GM12864 (cell line): ENCODE measurements around the gene ZNF789.

Experiments
- DNase-seq: peaks from one replicate; pipeline ENCODE4 v3.0.0-alpha.2; 2011; ENCODE audit warnings: low read depth
- H3K4me3 ChIP-seq: 2 replicates; pipeline ENCODE4 v1.5.1; 2011; ENCODE audit warnings: mild to moderate bottlenecking, low read depth, low read length, control low read depth
- CTCF ChIP-seq: IDR thresholded peaks from 2 replicates; pipeline ENCODE4 v1.5.1; 2011; ENCODE audit warnings: low read depth, mild to moderate bottlenecking, moderate library complexity, low read length, control low read depth, inconsistent platforms; ENCODE audit errors: missing control alignments

Gene ZNF789

DNA sequence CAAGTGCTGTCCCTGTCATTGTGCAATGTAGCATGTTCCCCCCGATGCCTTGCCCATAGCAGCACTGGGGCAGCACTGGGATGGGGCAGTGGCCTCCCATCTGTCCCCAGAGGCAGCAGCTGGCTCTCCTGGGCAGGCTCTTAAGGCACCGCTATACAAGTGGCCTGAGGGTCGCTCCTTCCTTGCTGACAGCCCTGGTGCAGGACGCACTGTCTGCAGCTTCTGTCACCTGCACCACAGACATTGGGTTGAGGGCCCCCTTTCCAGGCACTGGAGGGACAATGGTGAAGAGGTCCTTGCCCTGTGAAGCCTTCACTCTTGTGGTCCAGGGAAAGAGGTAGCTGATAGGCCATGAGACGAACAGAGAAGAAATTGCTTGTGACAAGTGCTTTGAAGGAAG, 23.4 kb upstream of the ZNF789 start:
- no peak for TF ChIP-seq CTCF
- DNase-seq: no peak
- H3K4me3 ChIP-seq: no peak overlapping the region

DNA sequence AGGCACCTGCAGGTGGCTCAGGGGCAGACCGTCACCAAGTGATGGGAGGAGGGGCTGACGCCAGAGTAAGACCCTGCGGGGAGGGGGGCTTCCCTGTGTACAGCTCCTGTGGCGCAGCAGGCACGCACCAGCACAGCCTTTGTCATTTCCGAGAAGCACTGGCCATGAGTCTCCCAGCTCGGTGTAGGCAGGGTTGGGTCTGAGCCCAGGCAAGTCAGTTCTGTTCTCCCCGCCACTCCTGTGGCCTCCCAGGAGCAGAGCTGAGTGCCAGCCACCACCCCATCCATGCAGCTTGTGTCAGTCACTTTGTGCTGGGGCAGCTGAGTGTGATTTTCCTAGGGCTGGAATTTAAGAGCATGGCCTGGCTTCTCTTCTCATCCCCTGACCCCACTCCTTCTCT, 20.8 kb upstream of the ZNF789 start:
- no peak overlapping the region for H3K4me3 ChIP-seq
- no peak for TF ChIP-seq CTCF
- no peak for DNase-seq

DNA sequence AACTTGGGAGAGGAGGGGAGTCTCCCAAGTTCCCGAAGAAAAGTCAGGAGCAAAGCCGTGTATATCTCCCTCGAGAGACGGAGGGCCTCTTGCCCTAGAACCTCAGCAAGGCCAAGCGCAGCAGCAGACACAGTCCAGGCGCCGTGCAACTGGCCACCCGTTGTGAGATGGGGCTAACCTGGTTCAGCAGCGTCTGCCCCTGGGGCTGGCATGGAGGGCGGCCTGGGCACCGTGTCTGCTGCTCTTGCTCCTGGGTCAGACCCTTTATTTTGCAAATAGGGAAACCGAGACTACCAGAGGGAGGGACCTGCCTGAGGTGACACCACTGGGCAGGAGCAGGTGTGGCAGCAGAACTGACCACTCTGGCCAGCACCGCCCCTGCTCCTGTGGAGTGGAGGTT, 20.1 kb upstream of the ZNF789 start:
- H3K4me3 ChIP-seq: no peak overlapping the region
- no peak for TF ChIP-seq CTCF
- DNase-seq: no peak

DNA sequence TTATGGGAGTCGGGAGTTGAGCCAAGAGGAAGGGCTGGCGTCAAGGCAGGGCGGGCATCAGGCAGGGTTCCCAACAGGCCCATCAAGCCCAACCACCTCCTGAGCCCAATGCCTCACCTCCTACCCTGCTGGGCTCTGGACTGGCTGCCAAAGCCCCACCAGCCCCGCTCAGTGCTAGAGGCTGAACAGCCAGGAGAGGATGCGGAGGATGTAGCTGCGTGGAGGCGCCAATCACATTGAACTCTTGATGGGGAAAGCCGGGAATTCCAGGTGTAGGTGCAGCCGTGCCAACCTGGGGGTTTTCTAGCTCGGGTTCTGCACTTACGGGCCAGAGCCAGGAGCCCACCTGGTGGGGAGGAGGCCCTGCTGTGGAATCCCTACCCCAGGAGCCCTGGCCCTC, 19.6 kb upstream of the ZNF789 start:
- no peak overlapping the region for H3K4me3 ChIP-seq
- no peak for DNase-seq
- no peak for TF ChIP-seq CTCF

- H3K4me3 ChIP-seq: no peak overlapping the region
- DNase-seq: no peak
- TF ChIP-seq CTCF: no peak
These were observed 16.8 kb upstream of the ZNF789 start for GRCh38 chr7:99455874-99456273.

- no peak for DNase-seq
- no peak overlapping the region for H3K4me3 ChIP-seq
- TF ChIP-seq CTCF: no peak
These were observed 16.4 kb upstream of the ZNF789 start for GRCh38 chr7:99456288-99456687.

DNA sequence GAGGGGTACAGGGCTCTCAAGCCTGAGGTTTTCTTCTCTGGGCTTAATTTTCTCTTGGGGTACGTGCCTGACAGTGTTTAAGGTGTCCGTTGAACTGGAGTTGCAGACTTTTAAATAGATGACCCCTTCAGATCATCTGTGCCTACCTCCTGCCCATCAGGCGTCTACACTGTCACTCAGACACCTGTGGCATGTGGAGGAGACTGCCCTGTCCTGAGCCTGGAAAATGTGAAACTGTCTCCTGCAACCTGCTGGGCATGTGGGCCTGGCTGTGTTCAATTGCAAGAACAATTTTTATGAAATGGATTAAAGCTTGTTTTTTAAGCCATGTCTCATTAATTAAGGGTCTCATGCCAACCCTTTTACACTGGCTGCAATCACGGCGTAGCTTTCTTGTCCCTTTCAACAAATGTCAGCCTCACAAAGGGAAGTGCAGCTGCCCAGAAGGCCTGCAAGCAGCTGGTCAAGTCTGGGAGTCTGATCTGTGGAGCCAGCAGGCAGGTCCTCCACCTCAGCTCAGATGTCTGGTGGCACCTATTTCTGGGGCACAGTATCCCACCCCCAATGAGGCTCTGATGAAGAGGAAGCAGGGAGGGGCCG, 15.5 kb upstream of the ZNF789 start:
- no peak for TF ChIP-seq CTCF
- H3K4me3 ChIP-seq: no peak overlapping the region
- DNase-seq: no peak
